Measurements from ENCODE around the gene TNIK.
"Not testable (repeated sequence)": the region's sequence is repeated elsewhere in the genome, so short reads cannot be mapped to it uniquely, and the experiment has no call there.

Gene TNIK

GRCh38 chr3:171248426-171249111 is 211.6 kb downstream of the TNIK start:
- DNase-seq: no peak

- no peak for DNase-seq
Measured at GRCh38 chr3:171245796-171246765, 214.1 kb downstream of the TNIK start.

DNA sequence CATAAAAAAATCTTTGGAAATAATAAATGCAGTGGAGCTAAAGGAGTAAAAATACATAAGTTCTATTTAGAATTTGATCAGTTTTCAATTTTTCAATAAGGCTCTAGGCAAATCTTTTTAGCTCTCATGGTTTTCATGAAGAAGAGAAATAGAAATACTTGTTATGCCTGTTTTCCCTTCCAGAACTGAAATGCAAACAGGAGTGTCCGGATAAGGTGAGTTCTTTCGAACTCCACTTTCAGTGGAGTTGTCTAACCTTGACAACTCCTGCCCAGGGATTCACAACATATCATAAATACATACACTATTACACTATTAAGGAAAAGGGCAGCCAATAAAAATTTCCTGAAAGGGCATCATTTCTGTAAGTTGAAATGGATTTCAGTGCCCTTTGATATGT is 217.3 kb downstream of the TNIK start:
- no peak for DNase-seq

GRCh38 chr3:171242170-171242569 is 218.0 kb downstream of the TNIK start:
- DNase-seq: no peak

DNA sequence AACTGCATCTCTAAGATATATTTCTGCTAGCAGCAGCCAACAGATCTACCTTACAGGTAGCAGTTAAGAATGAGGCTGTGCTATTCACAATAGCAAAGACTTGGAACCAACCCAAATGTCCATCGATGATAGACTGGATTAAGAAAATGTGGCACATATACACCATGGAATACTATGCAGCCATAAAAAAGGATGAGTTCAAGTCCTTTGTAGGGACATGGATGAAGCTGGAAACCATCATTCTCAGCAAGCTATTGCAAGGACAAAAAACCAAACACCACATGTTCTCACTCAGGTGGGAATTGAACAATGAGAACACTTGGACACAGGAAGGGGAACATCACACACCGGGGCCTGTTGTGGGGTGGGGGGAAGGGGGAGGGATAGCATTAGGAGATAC is 218.6 kb downstream of the TNIK start:
- DNase-seq: not testable (repeated sequence)

GRCh38 chr3:171240504-171240835 is 219.7 kb downstream of the TNIK start:
- no peak for DNase-seq

DNA sequence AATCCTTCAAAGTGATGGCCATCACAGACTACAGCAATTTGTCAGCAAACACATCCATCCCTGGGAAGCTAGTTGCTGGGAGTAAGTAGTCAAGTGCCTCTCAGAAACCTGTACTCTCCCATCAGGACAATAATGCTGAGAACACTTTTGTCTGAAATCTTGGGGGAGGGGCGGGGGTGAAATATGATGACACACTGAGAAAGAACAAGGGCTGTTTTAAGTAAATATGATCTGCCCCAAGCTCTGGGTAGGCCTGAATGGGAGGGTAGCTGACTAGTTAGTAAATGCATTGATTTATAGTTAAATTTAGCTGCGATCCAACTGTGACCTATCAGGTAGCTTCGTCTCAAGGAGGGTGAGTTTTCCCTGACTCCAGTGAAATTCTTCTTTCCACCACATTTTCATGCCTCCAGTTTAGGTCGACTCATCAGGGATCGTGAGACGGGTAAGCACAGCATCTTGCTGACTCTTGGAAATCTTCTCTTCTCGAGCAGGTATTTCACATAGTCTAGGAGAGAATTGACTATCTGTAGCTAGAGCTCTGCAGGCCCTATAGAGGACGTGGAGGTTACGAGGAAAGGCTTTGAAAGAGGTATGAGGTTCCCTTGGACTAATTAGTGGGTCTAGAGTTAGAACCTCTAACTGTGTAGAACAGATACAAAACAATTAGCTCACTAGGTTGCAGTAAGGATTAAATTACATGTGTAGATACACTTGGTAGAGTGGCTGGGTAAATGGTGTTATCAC is 220.3 kb downstream of the TNIK start:
- peak; percentile 84 to 86 for DNase-seq

GRCh38 chr3:171237009-171237385 is 223.2 kb downstream of the TNIK start:
- no peak for DNase-seq

DNA sequence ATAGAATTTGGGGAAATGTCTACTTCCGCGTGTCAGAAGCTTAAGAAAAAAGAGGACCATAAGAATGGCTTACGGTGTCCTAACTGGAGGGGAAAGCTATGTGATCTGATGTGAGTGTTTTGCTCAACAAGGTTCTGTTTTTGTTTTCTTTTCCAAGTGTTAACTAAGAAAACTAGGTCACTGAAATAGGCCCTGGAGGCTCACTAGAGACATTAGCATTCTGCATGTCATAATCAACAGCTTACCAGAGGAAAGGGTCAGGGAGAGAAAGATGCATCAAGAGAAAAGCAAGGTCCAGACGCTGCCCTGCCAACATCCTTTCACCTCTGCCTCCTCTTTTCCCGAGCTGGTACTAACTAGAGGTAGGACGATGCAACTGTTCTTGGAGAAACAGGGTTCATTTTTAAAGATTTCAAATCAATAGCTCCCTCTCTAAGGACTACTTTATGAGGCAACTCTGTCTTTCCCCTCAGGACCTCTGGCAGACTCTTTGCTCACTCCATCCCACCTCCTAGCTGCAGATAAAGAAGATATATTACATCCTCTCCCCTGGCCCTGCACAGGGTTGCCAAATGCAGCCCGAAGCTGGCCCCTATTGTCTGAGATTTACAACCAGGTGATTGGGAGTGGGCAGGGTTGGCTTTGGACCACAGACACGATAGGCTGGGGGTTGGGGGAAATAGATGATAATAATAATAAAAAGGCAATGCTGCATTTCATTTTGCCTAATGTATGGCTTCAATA is 223.8 kb downstream of the TNIK start:
- no peak for DNase-seq

DNA sequence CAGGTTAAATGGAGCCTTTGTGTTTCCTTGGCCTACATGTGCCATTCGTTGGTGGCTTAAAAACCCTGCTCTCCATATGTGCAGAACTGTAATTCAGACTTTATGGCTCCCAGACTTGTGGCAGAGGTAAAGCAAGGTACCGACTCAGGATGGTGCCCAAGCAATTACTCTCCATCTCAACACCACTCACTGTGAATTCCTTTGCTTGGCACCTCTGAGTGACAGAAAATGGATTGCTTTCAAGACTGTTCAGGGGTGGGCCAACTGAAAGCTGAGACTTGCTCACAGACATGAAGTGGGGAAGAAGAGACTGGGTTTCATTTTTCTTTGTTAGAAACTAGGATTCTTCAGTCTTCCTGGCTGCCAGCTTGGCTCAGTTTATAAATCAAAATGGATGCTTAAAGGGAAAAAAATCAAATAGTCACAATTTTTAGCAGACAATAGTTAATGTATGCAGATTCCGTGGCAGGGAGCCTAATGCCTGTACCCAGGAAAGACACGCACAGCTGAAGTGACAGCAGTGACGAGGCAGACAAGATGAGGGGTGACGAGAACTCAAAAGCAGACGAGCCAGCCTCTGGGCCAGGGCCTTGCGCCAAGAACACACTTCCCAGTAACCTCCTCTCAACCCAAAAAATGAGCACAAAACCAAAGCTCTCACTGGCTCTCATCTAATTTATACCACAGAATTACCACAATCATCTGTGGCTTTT is 225.8 kb downstream of the TNIK start:
- DNase-seq: no peak

- DNase-seq: no peak
Measured at GRCh38 chr3:171231361-171231760, 228.8 kb downstream of the TNIK start.

GRCh38 chr3:171230865-171231264 is 229.3 kb downstream of the TNIK start:
- DNase-seq: no peak

DNA sequence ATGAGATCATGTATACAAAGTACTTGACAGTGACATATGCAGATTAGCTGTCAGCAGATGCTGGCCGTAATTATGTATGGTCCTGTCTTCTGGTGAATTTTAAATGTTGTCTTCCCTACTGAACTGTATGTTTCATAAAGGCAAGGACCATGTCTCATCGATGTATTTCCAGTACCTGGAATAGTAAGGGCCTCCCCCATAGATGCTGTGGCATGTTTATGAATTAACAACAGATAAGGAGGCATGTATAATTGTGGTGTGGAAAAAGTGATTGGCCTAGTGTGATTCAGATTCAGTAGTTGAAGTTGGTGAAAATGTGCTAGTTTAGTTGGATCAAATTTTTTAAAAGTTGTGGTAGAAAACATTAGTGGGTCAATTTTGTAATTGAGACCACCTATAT is 231.0 kb downstream of the TNIK start:
- DNase-seq: no peak

DNA sequence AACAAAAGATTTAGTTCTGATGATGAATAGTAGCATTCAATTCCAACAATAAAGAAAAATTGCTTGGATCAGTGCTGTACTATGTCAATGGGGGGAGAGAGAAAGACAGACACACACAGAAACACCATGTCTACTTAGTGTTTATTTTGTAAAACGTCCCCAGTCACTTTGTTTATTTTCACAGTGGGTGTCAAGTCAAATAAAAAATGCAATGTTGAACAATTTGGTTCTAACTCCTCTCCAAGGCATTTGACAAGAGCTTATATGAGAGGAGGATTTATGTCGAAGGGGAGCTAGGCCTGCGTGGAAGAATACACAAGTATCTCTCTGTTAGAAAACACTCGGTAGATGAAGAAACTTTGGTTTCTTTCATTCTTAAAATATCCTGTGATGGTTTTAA is 232.0 kb downstream of the TNIK start:
- DNase-seq: no peak

DNA sequence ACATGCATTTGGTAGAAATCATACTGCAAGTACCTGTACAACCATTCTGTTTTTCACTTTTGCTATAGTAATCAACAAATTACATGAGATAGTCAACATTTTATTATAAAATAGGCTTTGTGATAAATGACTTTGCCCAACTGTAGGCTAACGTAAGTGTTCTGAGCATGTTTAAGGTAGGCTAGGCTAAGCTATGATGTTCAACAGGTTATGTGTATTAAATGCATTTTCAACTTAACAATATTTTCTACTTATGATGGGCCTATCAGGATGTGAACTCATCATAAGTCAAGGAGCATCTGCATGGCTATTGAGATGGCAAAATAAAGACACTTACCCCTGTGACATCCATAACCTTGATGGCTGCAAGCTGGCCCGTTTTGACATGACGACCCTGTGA is 232.4 kb downstream of the TNIK start:
- DNase-seq: no peak

DNA sequence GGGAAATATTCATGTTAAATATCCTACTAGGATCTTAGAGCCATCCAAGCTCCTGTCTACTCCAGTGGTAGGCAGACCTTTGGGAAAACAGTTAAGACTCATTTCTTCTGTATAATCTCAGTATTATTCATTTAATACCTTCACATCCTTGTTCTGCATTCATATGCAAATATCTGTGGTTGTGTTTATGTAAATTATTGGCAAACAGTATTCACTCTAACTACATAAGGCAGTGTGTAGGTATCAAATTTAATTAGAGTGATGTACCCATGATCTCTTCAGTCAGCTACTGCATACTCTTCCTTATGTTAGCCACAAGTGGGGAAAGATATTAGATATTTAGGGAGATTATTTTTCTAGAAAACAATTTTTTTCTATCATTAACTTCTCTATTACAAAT is 232.8 kb downstream of the TNIK start:
- DNase-seq: no peak

- no peak for DNase-seq
Measured at GRCh38 chr3:171226794-171227193, 233.4 kb downstream of the TNIK start.

DNA sequence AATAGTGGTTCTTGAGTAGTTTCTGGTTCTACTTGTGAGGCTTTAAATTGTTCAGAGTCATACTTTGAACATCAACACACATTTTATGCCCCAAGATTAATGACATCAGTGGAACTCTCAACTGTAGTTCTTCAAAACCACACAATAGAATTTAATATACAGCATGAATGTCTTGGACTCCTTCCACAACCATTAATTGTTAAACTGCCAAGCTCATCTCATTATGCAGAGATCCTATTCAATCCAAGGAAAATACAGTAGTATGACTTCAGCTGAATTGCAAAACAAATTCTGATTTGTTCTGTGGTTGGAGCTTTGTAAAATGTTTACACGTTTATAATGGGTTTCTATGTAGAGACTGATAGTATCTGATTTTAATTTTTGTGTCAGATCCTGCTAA is 234.5 kb downstream of the TNIK start:
- DNase-seq: no peak

- no peak for DNase-seq
Measured at GRCh38 chr3:171225165-171225564, 235.0 kb downstream of the TNIK start.

DNA sequence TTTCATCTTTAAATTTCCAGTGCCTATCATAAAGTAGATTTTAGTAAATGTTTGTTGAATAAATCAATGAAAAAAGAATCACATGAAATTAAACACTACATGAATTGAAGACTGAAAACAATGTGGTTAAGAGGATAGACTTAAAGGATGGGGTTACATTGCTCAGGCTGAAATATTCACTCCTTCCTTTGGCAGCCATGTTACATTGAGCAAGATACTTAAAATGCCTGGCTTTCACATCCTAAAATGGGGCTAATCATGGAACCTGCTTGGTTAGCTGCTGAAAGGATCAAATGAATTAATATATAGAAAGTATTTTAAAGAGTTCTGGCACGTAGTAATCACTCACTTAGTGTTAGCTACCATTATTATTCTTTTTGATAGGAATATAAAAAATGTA is 236.8 kb downstream of the TNIK start:
- no peak for DNase-seq

DNA sequence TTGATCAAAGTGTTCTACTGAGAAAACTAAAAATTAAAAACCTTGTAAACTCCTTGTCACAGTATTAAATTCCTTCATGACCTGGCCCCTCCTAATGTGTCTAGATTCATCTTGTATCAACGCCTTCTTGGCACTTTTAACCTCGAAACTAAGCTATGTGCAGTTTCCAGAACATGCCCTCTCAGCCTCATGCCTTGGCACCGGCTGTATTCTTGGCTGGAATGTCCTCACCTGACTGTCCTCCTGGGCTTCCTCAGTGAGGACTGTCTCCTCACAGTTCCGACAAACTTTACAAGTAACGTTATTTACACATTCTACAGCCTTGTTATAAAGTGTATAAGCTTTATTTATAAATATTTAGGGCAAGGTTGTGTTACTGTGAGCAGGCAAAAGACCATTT is 237.2 kb downstream of the TNIK start:
- DNase-seq: no peak

GRCh38 chr3:171221597-171221996 is 238.6 kb downstream of the TNIK start:
- DNase-seq: no peak

Data from NCI-H187 (cell line).